Keratinocyte (primary cell): Measurements from ENCODE around the gene BCL2L11.

ENCODE experiments used
- CTCF ChIP-seq, 3 experiments: IDR thresholded peaks in 1 of 3; conservative IDR thresholded peaks in 1 of 3; optimal IDR thresholded peaks in 1 of 3; 2 replicates in 2 of 3; 3 replicates in 1 of 3; pipeline versions ENCODE3 to v1.5.1; 2011; ENCODE audit warnings: low read length in 3 of 3, mild to moderate bottlenecking in 3 of 3, moderate library complexity in 2 of 3, control low read depth in 1 of 3, inconsistent platforms in 1 of 3; ENCODE audit not compliant: insufficient read depth in 2 of 3; ENCODE audit errors: extremely low read depth in 1 of 3
- EZH2 ChIP-seq: IDR thresholded peaks from one replicate; pipeline ENCODE4 v1.6.1; 2012; ENCODE audit warnings: inconsistent platforms, mild to moderate bottlenecking, low read length, moderate library complexity

- TF ChIP-seq CTCF (optimal IDR thresholded peaks at IDR 0.05 in 1 of 3, IDR thresholded peaks at IDR 0.05 in 1 of 3, conservative IDR thresholded peaks at IDR 0.05 in 1 of 3; ENCODE audit: extremely low read depth in 1 of 3, insufficient read depth in 2 of 3, low read length in 3 of 3) (no peak), EZH2 (no peak)
Measured at GRCh38 chr2:111100087-111100764, 20.5 kb upstream of the BCL2L11 start.
